ENCODE measurements around the gene OLR1. TPM values are rescaled to one million over a fixed set of nuclear protein-coding genes. Genes with fewer than 3 reads are reported as not detected.

OLR1 gene
- total RNA-seq, 1 donor from 2014 or later: not detected

DNA sequence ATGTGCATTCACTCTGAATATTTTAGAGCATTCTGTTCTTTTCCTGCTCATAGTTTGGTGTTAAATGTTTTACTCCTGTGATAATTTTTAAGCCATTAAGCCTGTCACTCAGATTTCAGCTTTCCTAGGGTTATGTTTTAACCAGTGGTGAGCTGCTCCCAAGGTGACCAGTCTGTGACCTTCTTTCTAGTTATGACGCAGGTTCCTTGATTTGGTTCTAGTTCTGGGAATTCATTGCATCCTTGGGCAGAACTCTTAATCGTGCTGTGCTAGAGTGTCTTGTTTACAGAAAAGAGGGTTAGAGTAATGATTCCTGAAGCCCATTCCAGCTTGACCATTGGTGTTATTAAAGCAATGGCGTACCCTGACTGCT is 42.9 kb upstream of the OLR1 start:
- Mint-ChIP-seq H3K9me3 (ENCODE audit: low read depth) (no peaks in the 10 kb centered on the region), H3K4me1 (ENCODE audit: low read depth) (peaks cover 23% of the 10 kb centered on the region), H3K36me3 (ENCODE audit: insufficient read depth) (peaks cover 6% of the 10 kb centered on the region), H3K27ac (peak overlapping the region; percentile 100), H3K27me3 (no peaks in the 10 kb centered on the region), H3K4me3 (ENCODE audit: low read depth) (peak overlapping the region; percentile 89)
- TF ChIP-seq, protein P1, sequence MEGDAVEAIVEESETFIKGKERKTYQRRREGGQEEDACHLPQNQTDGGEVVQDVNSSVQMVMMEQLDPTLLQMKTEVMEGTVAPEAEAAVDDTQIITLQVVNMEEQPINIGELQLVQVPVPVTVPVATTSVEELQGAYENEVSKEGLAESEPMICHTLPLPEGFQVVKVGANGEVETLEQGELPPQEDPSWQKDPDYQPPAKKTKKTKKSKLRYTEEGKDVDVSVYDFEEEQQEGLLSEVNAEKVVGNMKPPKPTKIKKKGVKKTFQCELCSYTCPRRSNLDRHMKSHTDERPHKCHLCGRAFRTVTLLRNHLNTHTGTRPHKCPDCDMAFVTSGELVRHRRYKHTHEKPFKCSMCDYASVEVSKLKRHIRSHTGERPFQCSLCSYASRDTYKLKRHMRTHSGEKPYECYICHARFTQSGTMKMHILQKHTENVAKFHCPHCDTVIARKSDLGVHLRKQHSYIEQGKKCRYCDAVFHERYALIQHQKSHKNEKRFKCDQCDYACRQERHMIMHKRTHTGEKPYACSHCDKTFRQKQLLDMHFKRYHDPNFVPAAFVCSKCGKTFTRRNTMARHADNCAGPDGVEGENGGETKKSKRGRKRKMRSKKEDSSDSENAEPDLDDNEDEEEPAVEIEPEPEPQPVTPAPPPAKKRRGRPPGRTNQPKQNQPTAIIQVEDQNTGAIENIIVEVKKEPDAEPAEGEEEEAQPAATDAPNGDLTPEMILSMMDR (IDR thresholded peaks at IDR 0.05; ENCODE audit: unreplicated experiment): no peak
- DNase-seq (ENCODE audit: low spot score, unreplicated experiment): no peak

- H3K9me3 Mint-ChIP-seq (ENCODE audit: low read depth): no peaks in the 10 kb centered on the region
These were observed 42.4 kb upstream of the OLR1 start for GRCh38 chr12:10214136-10214894.

GRCh38 chr12:10213168-10214135 is 41.5 kb upstream of the OLR1 start:
- peaks cover 23% of the 10 kb centered on the region for H3K4me1 Mint-ChIP-seq (ENCODE audit: low read depth)
- H3K9me3 Mint-ChIP-seq (ENCODE audit: low read depth): no peaks in the 10 kb centered on the region
- peak overlapping the region; percentile 89 for H3K4me3 Mint-ChIP-seq (ENCODE audit: low read depth)
- TF ChIP-seq, protein P1 (IDR thresholded peaks at IDR 0.05; ENCODE audit: unreplicated experiment): no peak
- peaks cover 6% of the 10 kb centered on the region for H3K36me3 Mint-ChIP-seq (ENCODE audit: insufficient read depth)
- H3K27me3 Mint-ChIP-seq: no peaks in the 10 kb centered on the region
- peak overlapping the region; percentile 100 for H3K27ac Mint-ChIP-seq
- DNase-seq (ENCODE audit: low spot score, unreplicated experiment): peak; percentile 27

More at GRCh38 chr12:10214136-10214894, 42.4 kb upstream of the OLR1 start:
- TF ChIP-seq, protein P1 (IDR thresholded peaks at IDR 0.05; ENCODE audit: unreplicated experiment): no peak
- Mint-ChIP-seq H3K4me3 (ENCODE audit: low read depth) (peak overlapping the region; percentile 89), H3K36me3 (ENCODE audit: insufficient read depth) (peaks cover 6% of the 10 kb centered on the region), H3K27ac (peak overlapping the region; percentile 100), H3K27me3 (no peaks in the 10 kb centered on the region), H3K4me1 (ENCODE audit: low read depth) (peaks cover 23% of the 10 kb centered on the region)
- no peak for DNase-seq (ENCODE audit: low spot score, unreplicated experiment)

- H3K27ac Mint-ChIP-seq: peak within 1 kb of the TSS; percentile 100
- no peaks in the 10 kb centered on the region for H3K9me3 Mint-ChIP-seq (ENCODE audit: low read depth)
- H3K27me3 Mint-ChIP-seq: no peaks in the 10 kb centered on the region
- TF ChIP-seq, protein P1 (IDR thresholded peaks at IDR 0.05; ENCODE audit: unreplicated experiment): no peak
- DNase-seq (ENCODE audit: low spot score, unreplicated experiment): peak; percentile 85
- peaks cover 23% of the 10 kb centered on the region for H3K4me1 Mint-ChIP-seq (ENCODE audit: low read depth)
- H3K36me3 Mint-ChIP-seq (ENCODE audit: insufficient read depth): peaks cover 2% of the 10 kb centered on the region
- H3K4me3 Mint-ChIP-seq (ENCODE audit: low read depth): peak within 1 kb of the TSS; percentile 89
These were observed 40.8 kb upstream of the OLR1 start, which contains the start of gene GABARAPL1 for GRCh38 chr12:10212739-10213131. GABARAPL1 (plus strand) TSS chr12:10212877; CDS start chr12:10213130, 253 bp downstream.

Data from progenitor cell of endocrine pancreas (in vitro differentiated cells).